ENCODE measurements around the gene FGD3.

DNA sequence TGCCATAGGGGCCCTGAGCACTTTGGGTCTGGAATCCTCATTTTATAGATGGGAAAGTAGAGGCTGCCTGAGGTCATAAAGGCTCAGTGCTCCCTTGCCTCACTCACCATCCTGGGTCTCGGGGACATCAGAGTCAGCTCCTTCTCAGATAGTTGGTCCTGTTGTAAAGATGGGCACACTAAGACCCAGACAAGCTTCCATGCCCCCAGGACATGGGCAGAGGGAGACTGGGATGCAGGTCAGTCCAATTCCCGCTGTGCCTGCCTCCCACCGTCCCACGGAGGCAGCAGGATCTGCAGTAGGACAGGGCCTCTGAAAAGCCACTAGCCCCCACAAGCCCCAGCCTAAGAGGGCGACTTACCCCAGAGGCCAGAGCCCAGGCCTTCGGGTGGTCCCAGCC lies 92.1 kb downstream of the FGD3 start:
- no peak for TF ChIP-seq CTCF (IDR thresholded peaks at IDR 0.05; ENCODE audit: poor library complexity)
- no peak for TF ChIP-seq EZH2 (IDR thresholded peaks at IDR 0.05; ENCODE audit: borderline replicate concordance)
